GM12878 (cell line): ENCODE data around the gene SPTLC3. TPM values are rescaled to one million over a fixed set of nuclear protein-coding genes. Genes with fewer than 3 reads are reported as not detected.

ENCODE experiments used
- ATAC-seq: fragments of 200-7000 bp; cut with Tn5 transposase; 3 replicates; pipeline ENCODE4 v1.9.1; 2020; ENCODE audit warnings: mild to moderate bottlenecking, moderate library complexity
- BruUV-seq: library from RNA; stranded (reverse); fragments of 400-500 nt; replicated peaks from 2 replicates; lab custom pipeline; 2021; lab: Mats Ljungman, UMichigan
- CTCF ChIA-PET: fragments of 300-600 bp; sonication (Branson Sonifier 250); formaldehyde crosslinking; extraction: SDS; loops from one replicate; lab custom pipeline; 2021; ENCODE audit warnings: inconsistent platforms; lab: Yijun Ruan, JAX
- POLR2A ChIA-PET: fragments of 350-600 bp; formaldehyde crosslinking; extraction: SDS; loops from one replicate; lab custom pipeline; 2021; ENCODE audit warnings: inconsistent platforms; lab: Charles Lee
- RAD21 ChIA-PET: fragments of 300-600 bp; sonication (Branson Sonifier 250); formaldehyde crosslinking; loops from one replicate; lab custom pipeline; 2023; ENCODE audit warnings: antibody characterized with exemption; ENCODE audit not compliant: unreplicated experiment; lab: Charles Lee
- SMC1A ChIA-PET: fragments of 300-600 bp; sonication (Branson Sonifier 250); formaldehyde crosslinking; loops from one replicate; lab custom pipeline; 2023; ENCODE audit not compliant: unreplicated experiment, uncharacterized antibody; lab: Charles Lee
- DNase-seq: peaks from one replicate; pipeline ENCODE4 v3.0.0-alpha.2; 2011; ENCODE audit warnings: low read depth, low spot score
- FAIRE-seq: peaks from 3 replicates; lab custom pipeline; 2011; peaks lifted over from hg19 to GRCh38; lab: Jason Lieb, UNC
- H2AFZ ChIP-seq: 2 replicates; pipeline ENCODE4 v1.6.0; 2011; ENCODE audit warnings: low read depth, low read length, control low read depth; ENCODE audit not compliant: control insufficient read depth
- H3K27ac ChIP-seq: 2 replicates; pipeline ENCODE4 v1.5.1; 2011; ENCODE audit warnings: control low read depth; ENCODE audit not compliant: control insufficient read depth, insufficient read depth
- H3K27me3 ChIP-seq, 2 experiments: replicated peaks in 1 of 2; 2 replicates each; pipeline versions ENCODE4 v1.6.0 to v1.6.1; 2011; ENCODE audit warnings: low read length in 1 of 2; ENCODE audit not compliant: control insufficient read depth in 2 of 2, insufficient read depth in 2 of 2
- H3K36me3 ChIP-seq, 2 experiments: 2 replicates each; pipeline ENCODE4 v1.5.1; 2011; ENCODE audit warnings: low read length in 1 of 2; ENCODE audit not compliant: control insufficient read depth in 2 of 2, insufficient read depth in 2 of 2
- H3K4me1 ChIP-seq: 2 replicates; pipeline ENCODE4 v1.6.1; 2011; ENCODE audit warnings: mild to moderate bottlenecking, low read length, moderate library complexity, mixed read lengths; ENCODE audit not compliant: control insufficient read depth, insufficient read depth
- H3K4me2 ChIP-seq: 2 replicates; pipeline ENCODE4 v1.6.0; 2011; ENCODE audit warnings: control low read depth; ENCODE audit not compliant: control insufficient read depth, insufficient read depth
- H3K4me3 ChIP-seq: fragments of 200-600 bp; sonication (generic); 2 replicates; pipeline ENCODE4 v1.5.1; 2016
- H3K79me2 ChIP-seq: 2 replicates; pipeline ENCODE4 v1.6.0; 2011; ENCODE audit warnings: low read length; ENCODE audit not compliant: control insufficient read depth, insufficient read depth
- H3K9ac ChIP-seq: 2 replicates; pipeline ENCODE4 v1.8.0; 2011; ENCODE audit warnings: low read length, control low read depth, mixed read lengths; ENCODE audit not compliant: control insufficient read depth, insufficient read depth
- H3K9me3 ChIP-seq: replicated peaks from 3 replicates; pipeline ENCODE4 v1.5.1; 2011; ENCODE audit warnings: mild to moderate bottlenecking, low read length; ENCODE audit not compliant: control insufficient read depth, insufficient read depth
- H4K20me1 ChIP-seq: 2 replicates; pipeline ENCODE4 v1.6.0; 2011; ENCODE audit not compliant: control insufficient read depth, insufficient read depth
- BHLHE40 ChIP-seq, 2 experiments: fragments of 450-650 bp in 1 of 2; IDR thresholded peaks; 2 replicates each; pipeline ENCODE4 v1.6.1; 2011 to 2017; ENCODE audit warnings: low read depth in 2 of 2, borderline replicate concordance in 1 of 2, improper control_type of control experiment in 1 of 2, low read length in 1 of 2, mild to moderate bottlenecking in 1 of 2
- BMI1 ChIP-seq: fragments of 450-650 bp; IDR thresholded peaks from 2 replicates; pipeline ENCODE4 v1.6.1; 2016; ENCODE audit warnings: mild to moderate bottlenecking, moderate library complexity, borderline replicate concordance
- EED ChIP-seq: sonication (generic); IDR thresholded peaks from 2 replicates; pipeline ENCODE4 v1.6.1; 2016; ENCODE audit warnings: antibody characterized with exemption, low read depth
- KLF5 ChIP-seq: fragments of 450-650 bp; IDR thresholded peaks from 2 replicates; pipeline ENCODE4 v1.6.1; 2014; ENCODE audit warnings: mild to moderate bottlenecking; ENCODE audit not compliant: partially characterized antibody
- PML ChIP-seq: IDR thresholded peaks from 2 replicates; pipeline ENCODE4 v1.6.1; 2012; ENCODE audit warnings: low read length, inconsistent platforms
- SKIL ChIP-seq: fragments of 450-650 bp; IDR thresholded peaks from 2 replicates; pipeline ENCODE4 v1.6.1; 2017; ENCODE audit warnings: mild to moderate bottlenecking, low read depth, inconsistent platforms; ENCODE audit not compliant: poor library complexity, severe bottlenecking
- SMC3 ChIP-seq: IDR thresholded peaks from 2 replicates; pipeline ENCODE4 v1.6.1; 2011; ENCODE audit warnings: low read length, improper control_type of control experiment, borderline replicate concordance
- SPI1 ChIP-seq: IDR thresholded peaks from 2 replicates; pipeline ENCODE4 v1.6.1; 2011; ENCODE audit warnings: low read depth, mild to moderate bottlenecking, low read length, moderate library complexity, borderline replicate concordance; ENCODE audit not compliant: insufficient read depth
- TCF12 ChIP-seq: IDR thresholded peaks from 2 replicates; pipeline ENCODE4 v1.6.1; 2011; ENCODE audit warnings: low read depth, mild to moderate bottlenecking, low read length
- TCF7 ChIP-seq: IDR thresholded peaks from 2 replicates; pipeline ENCODE4 v1.6.1; 2014; ENCODE audit warnings: antibody characterized with exemption, borderline replicate concordance
- USF2 ChIP-seq: IDR thresholded peaks from 2 replicates; pipeline ENCODE4 v1.6.1; 2011; ENCODE audit warnings: low read depth, low read length, improper control_type of control experiment, borderline replicate concordance
- YBX1 ChIP-seq: fragments of 450-650 bp; IDR thresholded peaks from 2 replicates; pipeline ENCODE4 v1.6.1; 2016; ENCODE audit warnings: antibody characterized with exemption
- WGBS: methylation state at CpG from one replicate; pipeline ENCODE4 v1.1.6; 2016; ENCODE audit warnings: low lambda C conversion rate; ENCODE audit not compliant: insufficient replicate concordance, insufficient coverage; ENCODE audit errors: missing lambda C conversion rate; 5-methylcytosine and 5-hydroxymethylcytosine counted together
- in situ Hi-C: fragments of 300-500 bp; cut with MboI; formaldehyde crosslinking; loops from 9 replicates; pipeline ENCODE4 v1.14.3; 2018; ENCODE audit warnings: mixed read lengths
- intact Hi-C: fragments of 100-400 bp; cut with micrococcal nuclease; formaldehyde crosslinking; loops from one replicate; pipeline ENCODE4 v1.14.2; 2022; ENCODE audit not compliant: unreplicated experiment
- polyA plus RNA-seq, 11 experiments: library from polyadenylated mRNA; depleted of rRNA in 4 of 11; unstranded in 6 of 11; stranded (reverse) in 5 of 11; fragments of >200 nt; fragmentation: Nextera tagmentation in 4 of 11; fragmentation: Illumina TruSeq in 1 of 11; extraction: Ambion mirVana in 4 of 11; extraction: Trizol in 1 of 11; gene quantifications; 1 replicate in 1 of 11; 2 replicates in 10 of 11; pipeline versions ENCODE4 v1.2.1 to v1.2.3, GENCODE V29; 2011 to 2016; ENCODE audit warnings: inconsistent platforms in 2 of 11, missing spikeins in 2 of 11, low read depth in 1 of 11
- total RNA-seq, 4 experiments: library from RNA; depleted of rRNA in 3 of 4; stranded (reverse); fragments of >200 nt in 3 of 4; fragmentation: Illumina TruSeq in 1 of 4; extraction: Trizol in 1 of 4; gene quantifications; 2 replicates each; pipeline versions ENCODE4 v1.2.1 to v1.2.3, GENCODE V29; 2013 to 2021

SPTLC3 gene
- total and polyA plus RNA-seq, 10 of the 15 experiments (the other 5 are each of a cell fraction or from before 2014, with no cell fraction given) = 0.04 to 0.29 (median 0.06) TPM; not detected in 7

GRCh38 chr20:13202565-13202964 is 193.8 kb downstream of the SPTLC3 start:
- H3K9ac ChIP-seq = no peak overlapping the region
- 31% methylated on average over 6 of the region's 6 CpGs for WGBS
- ChIA-PET CTCF (interaction anchor here (0.9 to 1.6 kb wide), 4 partner anchors 10 to 100 kb away, joined by 3 to 5 read pairs (median 3); no protein-coding TSS in a partner anchor), RAD21 (interaction anchor here (0.8 kb wide), 1 partner anchor 11 kb away, joined by 3 read pairs; no protein-coding TSS in a partner anchor), POLR2A (no interaction called here), SMC1A (interaction anchor here (0.5 to 1.3 kb wide), 2 partner anchors 101 to 268 kb away, joined by 3 to 4 read pairs; no protein-coding TSS in a partner anchor)
- H3K4me3 ChIP-seq = no peak overlapping the region
- DNase-seq = no peak
- ATAC-seq = peak; percentile 44
- H3K36me3 ChIP-seq = no peaks in the 10 kb centered on the region
- intact Hi-C loops = no loop called here
- no peaks in the 10 kb centered on the region for H3K79me2 ChIP-seq
- FAIRE-seq = no peak
- in situ Hi-C loops = no loop called here
- H3K27ac ChIP-seq = no peak overlapping the region
- H3K4me1 ChIP-seq = no peaks in the 10 kb centered on the region
- H3K9me3 ChIP-seq = no peaks in the 10 kb centered on the region
- no peak overlapping the region for H2AFZ ChIP-seq
- no peak for TF ChIP-seq BMI1
- 0 out of 2 replicates have a peak, but pooled peaks have one; percentile 34 for TF ChIP-seq TCF12
- no peak for TF ChIP-seq SMC3
- peak; percentile 34; the same call in 1 of the 2 replicates for TF ChIP-seq SPI1
- TF ChIP-seq YBX1 = no peak
- no peak for TF ChIP-seq KLF5
- TF ChIP-seq PML = no peak
- no TSS peak for BruUV-seq
- H3K27me3 ChIP-seq = peaks cover 0 to 5% of the 10 kb centered on the region in 2 experiments; a peak in 3 of 4 replicates
- H4K20me1 ChIP-seq = no peaks in the 10 kb centered on the region
- no peak overlapping the region for H3K4me2 ChIP-seq

DNA sequence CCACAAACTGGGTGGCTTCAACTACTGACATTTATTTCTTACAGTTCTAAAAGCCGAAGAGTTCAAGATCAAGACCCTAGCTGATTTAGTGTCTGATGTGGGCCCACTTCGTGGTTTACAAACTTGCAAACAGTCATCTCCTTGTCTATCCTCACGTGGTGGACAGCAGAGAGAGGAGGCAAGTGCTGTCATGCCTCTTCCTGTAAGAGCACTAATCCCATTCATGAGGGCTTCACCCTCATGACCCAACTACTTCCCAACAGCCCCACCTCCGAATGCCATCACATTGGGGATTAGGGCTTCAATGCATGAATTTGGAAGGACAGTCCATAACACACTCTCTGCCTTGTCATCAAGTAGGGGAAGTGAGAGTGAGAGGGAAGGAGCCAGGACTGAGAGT is 196.7 kb downstream of the SPTLC3 start:
- no peak for FAIRE-seq
- H3K27me3 ChIP-seq = peaks cover 0 to 5% of the 10 kb centered on the region in 2 experiments; a peak in 2 of 4 replicates
- CTCF ChIA-PET = no interaction called here
- TF ChIP-seq USF2 (no peak), BHLHE40 (IDR thresholded peaks at IDR 0.05; ENCODE audit: borderline replicate concordance in 1 of 2, low read depth in 2 of 2, low read length in 1 of 2) (no peak), SKIL (no peak), EED (no peak), TCF7 (no peak)
- TF ChIP-seq, all 136 proteins: peak for 0
- no peak overlapping the region for H3K4me3 ChIP-seq
- H3K4me1 ChIP-seq = no peaks in the 10 kb centered on the region
- ATAC-seq (no peak), DNase-seq (no peak)
- no peaks in the 10 kb centered on the region for H4K20me1 ChIP-seq
- no peaks in the 10 kb centered on the region for H3K36me3 ChIP-seq
- in situ Hi-C loops (no loop called here), intact Hi-C loops (no loop called here)
- 13% methylated on average over 4 of the region's 4 CpGs for WGBS
- POLR2A ChIA-PET = no interaction called here
- RAD21 ChIA-PET = no interaction called here
- H3K9ac ChIP-seq = no peak overlapping the region
- no peaks in the 10 kb centered on the region for H3K9me3 ChIP-seq
- SMC1A ChIA-PET = no interaction called here
- no peaks in the 10 kb centered on the region for H3K79me2 ChIP-seq
- H2AFZ ChIP-seq = no peak overlapping the region
- no peak overlapping the region for H3K4me2 ChIP-seq
- H3K27ac ChIP-seq = no peak overlapping the region
- BruUV-seq = no TSS peak
